Gastrocnemius medialis (tissue), 4 donors: ENCODE results near the gene LITAF.

Source experiments
- CTCF ChIP-seq, 5 experiments: fragments of 450-650 bp in 3 of 5; fragments of 200-600 bp in 2 of 5; sonication (generic) in 2 of 5; IDR thresholded peaks in 4 of 5; conservative IDR thresholded peaks in 1 of 5; 1 replicate in 4 of 5; 2 replicates in 1 of 5; pipeline ENCODE4 v1.5.1; 2016 to 2019; ENCODE audit warnings: antibody characterized with exemption in 5 of 5, mild to moderate bottlenecking in 3 of 5, moderate library complexity in 3 of 5
- POLR2A ChIP-seq, 2 donors: fragments of 450-650 bp; IDR thresholded peaks; one replicate each; pipeline ENCODE4 v1.6.1; 2017; ENCODE audit warnings: antibody characterized with exemption in 2 of 2, mild to moderate bottlenecking in 2 of 2, moderate library complexity in 2 of 2

GRCh38 chr16:11610121-11610505, 23.4 kb upstream of the LITAF start:
- TF ChIP-seq CTCF (IDR thresholded peaks at IDR 0.05 in 4 of 5, conservative IDR thresholded peaks at IDR 0.05 in 1 of 5) (no peak), POLR2A (IDR thresholded peaks at IDR 0.05) (no peak)
